Skeletal muscle satellite cell (primary cell): ENCODE data around the gene LIN54. TPM values are rescaled to one million over a fixed set of nuclear protein-coding genes. Genes with fewer than 3 reads are reported as not detected.
A peak's percentile ranks its signal among the peaks of the same experiment; 100 is the strongest.
"Not testable (repeated sequence)": the region's sequence is repeated elsewhere in the genome, so short reads cannot be mapped to it uniquely, and the experiment has no call there.

Experiments
- H3K27me3 ChIP-seq: 2 replicates; pipeline ENCODE4 v1.7.0; 2013; ENCODE audit warnings: low read length; ENCODE audit not compliant: control insufficient read depth, insufficient read depth
- H3K36me3 ChIP-seq: 2 replicates; pipeline ENCODE4 v1.7.0; 2013; ENCODE audit warnings: mild to moderate bottlenecking, control low read depth, low read length; ENCODE audit not compliant: insufficient read depth
- H3K4me1 ChIP-seq: 2 replicates; pipeline ENCODE4 v1.7.0; 2013; ENCODE audit warnings: low read length; ENCODE audit not compliant: control insufficient read depth, insufficient read depth
- H3K4me2 ChIP-seq: 2 replicates; pipeline ENCODE4 v1.7.0; 2013; ENCODE audit warnings: mild to moderate bottlenecking, low read length
- H3K4me3 ChIP-seq: 2 replicates; pipeline ENCODE4 v1.7.0; 2013; ENCODE audit warnings: low read length
- H3K9ac ChIP-seq: 2 replicates; pipeline ENCODE4 v1.7.0; 2013; ENCODE audit warnings: mild to moderate bottlenecking, low read depth, low read length, moderate library complexity
- H3K9me3 ChIP-seq: replicated peaks from 2 replicates; pipeline ENCODE4 v1.7.0; 2013; ENCODE audit warnings: mild to moderate bottlenecking, control low read depth, low read length
- total RNA-seq: library from RNA; depleted of rRNA; stranded (reverse); fragments of >200 nt; gene quantifications from 2 replicates; pipeline ENCODE4 v1.2.3, GENCODE V29; 2012; rRNA removed

The LIN54 gene
- 14.2 and 15.5 TPM in 2 replicates for total RNA-seq

GRCh38 chr4:83010522-83011318 lies at the start of gene LIN54:
TSS of gene LIN54 (minus strand) at chr4:83010823. CDS start at chr4:82984844, 25,979 bp downstream.
- Histone ChIP-seq H3K4me3 (peak within 1 kb of the TSS; percentile 89), H3K4me2 (peak within 1 kb of the TSS; percentile 88), H3K36me3 (no peaks in the 10 kb centered on the region), H3K27me3 (no peaks in the 10 kb centered on the region), H3K4me1 (peaks cover 24% of the 10 kb centered on the region), H3K9me3 (no peaks in the 10 kb centered on the region), H3K9ac (peak within 1 kb of the TSS; percentile 96)

DNA sequence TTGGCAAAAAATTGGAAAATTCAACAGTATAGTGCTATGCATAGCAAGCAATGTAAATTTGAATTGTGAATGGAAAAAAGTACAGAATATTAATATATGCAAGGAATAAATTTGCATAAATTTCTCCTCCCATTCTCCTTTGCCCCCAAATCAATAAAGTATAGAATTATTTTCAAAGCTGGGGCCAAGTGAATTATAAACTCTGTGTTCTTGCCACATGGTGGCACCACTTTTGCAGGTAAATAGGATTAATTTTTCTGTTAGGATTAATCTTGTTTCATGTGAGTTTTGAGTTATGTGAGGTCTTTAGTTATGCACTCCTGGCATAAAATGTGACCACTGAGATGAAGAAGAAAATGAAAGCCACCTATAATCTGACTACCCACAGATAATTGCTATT lies 44.3 kb upstream of the LIN54 start:
- Histone ChIP-seq H3K27me3 (no peaks in the 10 kb centered on the region), H3K4me1 (no peaks in the 10 kb centered on the region), H3K9me3 (no peaks in the 10 kb centered on the region), H3K4me3 (no peak overlapping the region), H3K36me3 (peaks cover 30% of the 10 kb centered on the region), H3K9ac (no peak overlapping the region), H3K4me2 (no peak overlapping the region)

- not testable (repeated sequence) for H3K4me2 ChIP-seq, H3K4me3 ChIP-seq, H3K9me3 ChIP-seq, H3K9ac ChIP-seq, H3K27me3 ChIP-seq, H3K4me1 ChIP-seq
- H3K36me3 ChIP-seq = peaks cover 35% of the 10 kb centered on the region
These were observed 38.2 kb upstream of the LIN54 start for GRCh38 chr4:83048781-83049180.

- Histone ChIP-seq H3K9me3 (no peaks in the 10 kb centered on the region), H3K4me1 (peaks cover 7% of the 10 kb centered on the region), H3K9ac (no peak overlapping the region), H3K4me2 (no peak overlapping the region), H3K36me3 (peaks cover 28% of the 10 kb centered on the region), H3K4me3 (no peak overlapping the region), H3K27me3 (no peaks in the 10 kb centered on the region)
These were observed 36.3 kb upstream of the LIN54 start for GRCh38 chr4:83046693-83047473.

GRCh38 chr4:83043801-83044407 lies 33.3 kb upstream of the LIN54 start:
- no peak overlapping the region for H3K9ac ChIP-seq
- peaks cover 3% of the 10 kb centered on the region for H3K36me3 ChIP-seq
- H3K4me1 ChIP-seq = peaks cover 7% of the 10 kb centered on the region
- H3K27me3 ChIP-seq = no peaks in the 10 kb centered on the region
- H3K4me3 ChIP-seq = no peak overlapping the region
- H3K9me3 ChIP-seq = no peaks in the 10 kb centered on the region
- H3K4me2 ChIP-seq = no peak overlapping the region

DNA sequence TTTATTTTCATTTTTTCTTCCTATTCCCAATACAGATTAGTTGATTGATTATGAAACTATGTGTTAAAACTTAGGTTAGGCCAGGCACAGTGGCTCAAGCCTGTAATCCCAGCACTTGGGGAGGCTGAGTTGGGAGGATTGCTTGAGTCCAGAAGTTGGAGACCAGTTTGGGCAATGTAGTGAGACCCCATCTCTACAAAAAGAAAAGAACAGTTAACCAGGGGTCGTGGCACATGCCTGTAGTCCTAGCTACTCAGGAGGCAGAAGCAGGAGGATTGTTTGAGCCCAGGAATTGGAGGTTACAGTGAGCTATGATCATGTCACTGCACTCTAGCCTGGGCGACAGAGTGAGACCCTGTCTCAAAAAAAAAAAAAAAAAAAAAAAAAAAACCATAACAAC lies 32.5 kb upstream of the LIN54 start:
- not testable (repeated sequence) for H3K4me2 ChIP-seq, H3K9ac ChIP-seq

GRCh38 chr4:83040269-83040668 lies 29.6 kb upstream of the LIN54 start:
- H3K9ac ChIP-seq = no peak overlapping the region
- H3K27me3 ChIP-seq = no peaks in the 10 kb centered on the region
- no peaks in the 10 kb centered on the region for H3K9me3 ChIP-seq
- no peak overlapping the region for H3K4me2 ChIP-seq
- no peaks in the 10 kb centered on the region for H3K36me3 ChIP-seq
- H3K4me3 ChIP-seq = no peak overlapping the region
- H3K4me1 ChIP-seq = peaks cover 31% of the 10 kb centered on the region

More for the DNA sequence above, 32.5 kb upstream of the LIN54 start:
- H3K36me3 ChIP-seq, H3K4me3 ChIP-seq, H3K4me1 ChIP-seq, H3K9me3 ChIP-seq, H3K27me3 ChIP-seq: not testable (repeated sequence)

DNA sequence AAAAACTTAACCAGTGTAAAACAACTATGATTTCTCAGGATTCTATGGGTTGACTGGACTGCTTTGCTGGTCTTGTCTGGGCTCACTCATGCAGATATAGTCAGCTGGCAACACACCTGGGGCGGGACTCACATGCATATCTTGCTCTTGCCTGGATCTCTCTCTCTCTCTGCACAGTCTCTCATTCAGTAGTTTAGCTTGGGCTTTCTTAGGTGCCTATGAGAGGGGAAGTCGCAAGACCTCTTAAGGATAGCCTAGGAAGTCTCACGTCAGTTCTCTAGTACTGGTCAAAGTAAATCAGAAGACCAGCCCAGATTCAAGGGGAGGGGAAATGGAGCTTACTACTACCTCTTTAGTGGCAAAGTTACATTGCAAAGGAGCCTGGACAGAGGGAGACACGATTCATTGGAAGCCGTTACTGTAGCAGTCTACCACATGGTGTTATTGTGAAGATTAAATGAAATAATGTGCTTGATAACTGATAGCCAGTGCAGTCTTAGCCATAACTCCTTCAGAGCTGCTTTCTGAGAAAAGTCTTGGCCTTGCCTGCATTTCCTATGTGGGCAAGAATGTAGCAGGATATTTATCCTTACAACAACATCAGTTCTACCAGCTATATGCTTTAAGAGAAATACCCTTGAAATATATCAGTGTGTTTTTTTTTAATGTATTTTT lies 26.5 kb upstream of the LIN54 start:
- Histone ChIP-seq H3K27me3 (no peaks in the 10 kb centered on the region), H3K4me1 (peaks cover 23% of the 10 kb centered on the region), H3K4me2 (peak overlapping the region; percentile 92), H3K36me3 (no peaks in the 10 kb centered on the region), H3K9ac (no peak overlapping the region), H3K4me3 (peak overlapping the region; percentile 12), H3K9me3 (no peaks in the 10 kb centered on the region)

DNA sequence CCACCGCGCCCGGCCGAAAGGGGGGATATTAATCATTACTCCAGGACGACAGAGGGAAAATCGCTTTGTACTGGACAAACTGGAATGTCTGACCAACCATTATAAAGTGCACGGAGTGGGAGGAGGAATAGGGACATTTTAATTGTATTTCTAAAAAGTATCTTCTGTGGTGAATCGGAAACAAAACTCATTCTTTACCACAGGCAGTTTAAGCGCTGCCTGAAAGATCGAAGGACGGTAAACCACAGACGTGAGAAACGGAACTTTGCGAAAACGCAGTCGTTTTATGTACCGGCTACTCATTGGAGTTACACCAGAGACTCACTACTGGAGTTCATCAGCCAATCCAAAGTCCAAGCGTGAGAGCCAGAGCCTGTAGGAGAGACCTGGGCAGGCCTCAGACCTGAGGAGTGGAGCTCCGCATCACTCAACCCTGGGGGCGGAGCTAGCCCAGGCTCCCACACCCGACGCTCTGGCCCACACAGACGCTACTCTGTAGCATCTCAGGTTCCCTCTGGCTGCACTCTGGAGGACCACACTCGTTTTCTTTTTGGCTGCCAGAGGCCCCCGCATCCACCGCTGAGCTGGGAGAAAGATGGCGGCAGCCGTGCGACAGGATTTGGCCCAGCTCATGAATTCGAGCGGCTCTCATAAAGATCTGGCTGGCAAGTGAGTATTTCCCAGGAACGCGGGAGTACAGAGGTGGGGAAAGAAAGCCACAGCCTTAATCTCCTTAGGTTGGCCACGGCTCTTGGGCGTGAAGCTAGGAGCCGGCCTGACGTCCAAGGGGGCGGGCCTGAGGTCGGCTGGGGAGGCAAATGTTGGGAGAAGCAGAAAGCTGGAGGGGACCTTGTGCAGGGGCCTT lies 24.2 kb upstream of the LIN54 start, which contains the start of gene COPS4:
COPS4 (plus strand) TSS at position 554 of the 865 bp plus-strand sequence; CDS start at position 596, 42 bp downstream.
- Histone ChIP-seq H3K9ac (peak within 1 kb of the TSS; percentile 93), H3K4me1 (peaks cover 23% of the 10 kb centered on the region), H3K27me3 (peaks cover 4% of the 10 kb centered on the region), H3K9me3 (no peaks in the 10 kb centered on the region), H3K4me2 (peak within 1 kb of the TSS; percentile 92), H3K4me3 (peak within 1 kb of the TSS; percentile 93), H3K36me3 (no peaks in the 10 kb centered on the region)

GRCh38 chr4:83029688-83030087 lies 19.1 kb upstream of the LIN54 start:
- Histone ChIP-seq H3K4me2 (no peak overlapping the region), H3K4me1 (no peaks in the 10 kb centered on the region), H3K4me3 (no peak overlapping the region), H3K36me3 (no peaks in the 10 kb centered on the region), H3K9me3 (peaks cover 3% of the 10 kb centered on the region), H3K27me3 (peaks cover 8% of the 10 kb centered on the region), H3K9ac (no peak overlapping the region)
